Smooth muscle cell (in vitro differentiated cells): ENCODE results near the gene PPP2R3B. TPM values are rescaled to one million over a fixed set of nuclear protein-coding genes. Genes with fewer than 3 reads are reported as not detected.
A peak's percentile ranks its signal among the peaks of the same experiment; 100 is the strongest.

ENCODE experiments used
- DNase-seq: peaks from one replicate; lab custom pipeline; 2025; ENCODE audit not compliant: unreplicated experiment; lab: John Stamatoyannopoulos, UW
- H2AFZ ChIP-seq: fragments of 200-600 bp; sonication (generic); 2 replicates; pipeline ENCODE4 v1.6.0; 2016; ENCODE audit warnings: antibody characterized with exemption, low read depth, mild to moderate bottlenecking
- H3F3A ChIP-seq: fragments of 200-600 bp; sonication (generic); 2 replicates; pipeline ENCODE4 v1.6.0; 2017; ENCODE audit warnings: antibody characterized with exemption, low read depth
- H3K27ac ChIP-seq: fragments of 200-600 bp; sonication (generic); 2 replicates; pipeline ENCODE4 v1.5.1; 2016; ENCODE audit warnings: low read depth, mild to moderate bottlenecking
- H3K27me3 ChIP-seq: fragments of 200-600 bp; sonication (generic); 2 replicates; pipeline ENCODE4 v1.6.1; 2016; ENCODE audit warnings: low read depth, mild to moderate bottlenecking
- H3K36me3 ChIP-seq: fragments of 200-600 bp; sonication (generic); 2 replicates; pipeline ENCODE4 v1.5.1; 2016; ENCODE audit warnings: low read depth
- H3K4me1 ChIP-seq: fragments of 200-600 bp; sonication (generic); 2 replicates; pipeline ENCODE4 v1.5.1; 2016; ENCODE audit warnings: low read depth
- H3K4me2 ChIP-seq: fragments of 200-600 bp; sonication (generic); 2 replicates; pipeline ENCODE4 v1.6.0; 2016; ENCODE audit warnings: mild to moderate bottlenecking
- H3K4me3 ChIP-seq: fragments of 200-600 bp; sonication (generic); 2 replicates; pipeline ENCODE4 v1.5.1; 2016; ENCODE audit warnings: mild to moderate bottlenecking
- H3K79me2 ChIP-seq: fragments of 200-600 bp; sonication (generic); 2 replicates; pipeline ENCODE4 v1.6.0; 2016; ENCODE audit warnings: low read depth, mild to moderate bottlenecking
- H3K9ac ChIP-seq: fragments of 200-600 bp; sonication (generic); 2 replicates; pipeline ENCODE4 v1.6.0; 2016; ENCODE audit warnings: low read depth
- H3K9me3 ChIP-seq: fragments of 200-600 bp; sonication (generic); replicated peaks from 2 replicates; pipeline ENCODE4 v1.5.1; 2016; ENCODE audit warnings: low read depth
- H4K20me1 ChIP-seq: fragments of 200-600 bp; sonication (generic); 2 replicates; pipeline ENCODE4 v1.6.0; 2016; ENCODE audit warnings: low read depth
- WGBS: methylation state at CpG from one replicate; pipeline ENCODE4 v1.1.7; 2016; ENCODE audit warnings: low lambda C conversion rate; 5-methylcytosine and 5-hydroxymethylcytosine counted together
- polyA plus RNA-seq: library from polyadenylated mRNA; unstranded; fragments of >200 nt; fragmentation: Nextera tagmentation; extraction: Ambion mirVana; gene quantifications from 2 replicates; pipeline ENCODE4 v1.2.1, GENCODE V29; 2016
- total RNA-seq: library from RNA; depleted of rRNA; stranded (reverse); fragments of >200 nt; gene quantifications from 2 replicates; pipeline ENCODE4 v1.2.3, GENCODE V29; 2014
- TF ChIP-seq, protein P1 (sequence below): fragments of 200-600 bp; sonication (generic); IDR thresholded peaks from 2 replicates; pipeline ENCODE4 v1.5.1; 2017; ENCODE audit warnings: borderline replicate concordance, mild to moderate bottlenecking, antibody characterized with exemption; ENCODE audit not compliant: insufficient read depth, poor library complexity, severe bottlenecking

The PPP2R3B gene
- total RNA-seq (15.2 TPM in 2 replicates), polyA plus RNA-seq (25.1 and 39.5 TPM in 2 replicates)

DNA sequence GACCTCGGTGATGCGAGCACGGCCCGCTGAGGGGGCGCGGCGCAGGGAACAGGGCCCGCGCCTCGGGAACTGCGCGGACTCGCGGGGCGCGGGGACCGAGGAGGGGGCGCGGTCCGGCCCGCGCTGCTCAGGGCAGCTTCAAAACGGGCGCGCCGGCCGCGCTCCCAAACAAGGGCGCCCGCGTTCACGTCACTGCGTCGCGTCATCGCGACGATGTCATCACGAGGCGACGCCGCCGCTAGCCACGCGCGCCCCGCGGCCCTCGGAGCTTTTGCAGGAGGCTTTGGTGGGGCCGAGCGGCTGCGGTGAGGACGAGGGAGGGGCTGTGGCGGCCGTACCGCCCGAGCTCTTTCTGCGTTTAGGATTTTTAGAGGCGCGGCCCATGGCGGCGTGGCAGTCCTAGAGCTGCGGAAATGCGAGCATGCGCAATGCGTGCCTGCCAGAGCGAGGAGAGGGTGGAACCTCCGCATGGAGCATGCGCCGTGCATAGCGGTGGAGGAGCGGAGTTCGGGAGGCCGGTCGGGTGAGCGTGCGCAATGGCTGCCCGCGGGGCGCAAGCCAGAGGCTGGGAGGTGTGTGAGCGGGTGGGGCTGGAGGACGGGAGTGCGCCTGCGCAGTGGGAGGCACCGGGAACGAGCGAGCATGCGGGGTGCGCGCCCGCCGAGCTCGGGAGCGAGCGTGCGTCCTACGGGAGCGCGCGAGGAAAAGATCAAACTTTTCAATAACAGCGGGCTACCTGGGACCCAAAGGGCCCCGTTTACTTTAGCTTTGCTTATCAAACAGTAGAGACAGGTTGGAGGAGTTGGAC, at the start of gene PPP2R3B:
PPP2R3B (minus strand) TSS at position 140 of the 808 bp plus-strand sequence. CDS start 216 bp downstream, outside the sequence.
- H3K79me2 ChIP-seq: peaks cover 5% of the 10 kb centered on the region
- H3F3A ChIP-seq: no peaks in the 10 kb centered on the region
- H3K4me3 ChIP-seq: peak within 1 kb of the TSS; percentile 88
- TF ChIP-seq, protein P1, sequence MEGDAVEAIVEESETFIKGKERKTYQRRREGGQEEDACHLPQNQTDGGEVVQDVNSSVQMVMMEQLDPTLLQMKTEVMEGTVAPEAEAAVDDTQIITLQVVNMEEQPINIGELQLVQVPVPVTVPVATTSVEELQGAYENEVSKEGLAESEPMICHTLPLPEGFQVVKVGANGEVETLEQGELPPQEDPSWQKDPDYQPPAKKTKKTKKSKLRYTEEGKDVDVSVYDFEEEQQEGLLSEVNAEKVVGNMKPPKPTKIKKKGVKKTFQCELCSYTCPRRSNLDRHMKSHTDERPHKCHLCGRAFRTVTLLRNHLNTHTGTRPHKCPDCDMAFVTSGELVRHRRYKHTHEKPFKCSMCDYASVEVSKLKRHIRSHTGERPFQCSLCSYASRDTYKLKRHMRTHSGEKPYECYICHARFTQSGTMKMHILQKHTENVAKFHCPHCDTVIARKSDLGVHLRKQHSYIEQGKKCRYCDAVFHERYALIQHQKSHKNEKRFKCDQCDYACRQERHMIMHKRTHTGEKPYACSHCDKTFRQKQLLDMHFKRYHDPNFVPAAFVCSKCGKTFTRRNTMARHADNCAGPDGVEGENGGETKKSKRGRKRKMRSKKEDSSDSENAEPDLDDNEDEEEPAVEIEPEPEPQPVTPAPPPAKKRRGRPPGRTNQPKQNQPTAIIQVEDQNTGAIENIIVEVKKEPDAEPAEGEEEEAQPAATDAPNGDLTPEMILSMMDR: no peak
- H3K9me3 ChIP-seq: no peaks in the 10 kb centered on the region
- H3K27me3 ChIP-seq: no peaks in the 10 kb centered on the region
- under 1% methylated on average over 73 of the region's 102 CpGs for WGBS
- peak within 1 kb of the TSS; percentile 92 for H3K4me2 ChIP-seq
- no peaks in the 10 kb centered on the region for H3K36me3 ChIP-seq
- H3K9ac ChIP-seq: peak within 1 kb of the TSS; percentile 99
- DNase-seq: no peak
- H3K27ac ChIP-seq: peak within 1 kb of the TSS; percentile 100
- peak within 1 kb of the TSS; percentile 97 for H2AFZ ChIP-seq
- no peaks in the 10 kb centered on the region for H4K20me1 ChIP-seq
- peaks cover 6% of the 10 kb centered on the region for H3K4me1 ChIP-seq

DNA sequence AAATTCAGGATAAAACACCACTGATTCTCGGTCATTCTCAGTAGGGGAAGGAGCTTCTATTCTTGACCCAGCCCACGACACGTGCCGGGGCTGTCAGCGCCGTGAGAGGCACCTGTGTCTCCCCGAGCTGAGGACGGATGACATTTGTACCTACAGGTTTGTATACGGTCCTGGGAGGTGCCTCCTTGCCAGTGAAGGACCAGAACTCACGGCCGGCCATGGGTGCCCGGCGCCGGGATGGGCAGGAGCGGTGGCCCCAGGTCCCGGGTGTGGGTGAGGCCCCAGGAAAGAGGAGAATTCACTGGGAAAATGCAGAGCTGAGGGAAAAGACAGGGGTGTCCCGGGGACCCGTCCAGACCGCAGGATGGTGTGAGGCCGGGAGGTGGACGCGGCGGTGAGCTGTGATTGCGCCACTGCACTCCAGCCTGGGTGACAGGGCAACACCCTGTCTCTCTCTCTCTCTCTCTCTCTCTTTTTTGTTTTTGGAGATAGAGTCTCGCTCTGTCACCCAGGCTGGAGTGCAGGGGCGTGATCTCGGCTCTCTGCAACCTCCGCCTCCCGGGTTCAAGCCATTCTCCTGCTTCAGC, 48.9 kb upstream of the PPP2R3B start:
- Histone ChIP-seq H3K27me3 (no peaks in the 10 kb centered on the region), H3K27ac (no peak overlapping the region), H3F3A (no peaks in the 10 kb centered on the region), H3K4me3 (no peak overlapping the region), H2AFZ (no peak overlapping the region), H3K9ac (no peak overlapping the region), H3K4me2 (no peak overlapping the region), H3K79me2 (no peaks in the 10 kb centered on the region), H3K9me3 (no peaks in the 10 kb centered on the region), H3K4me1 (no peaks in the 10 kb centered on the region), H3K36me3 (no peaks in the 10 kb centered on the region), H4K20me1 (no peaks in the 10 kb centered on the region)
- WGBS: 77% methylated on average over 29 of the region's 29 CpGs
- TF ChIP-seq, protein P1: no peak
- no peak for DNase-seq

DNA sequence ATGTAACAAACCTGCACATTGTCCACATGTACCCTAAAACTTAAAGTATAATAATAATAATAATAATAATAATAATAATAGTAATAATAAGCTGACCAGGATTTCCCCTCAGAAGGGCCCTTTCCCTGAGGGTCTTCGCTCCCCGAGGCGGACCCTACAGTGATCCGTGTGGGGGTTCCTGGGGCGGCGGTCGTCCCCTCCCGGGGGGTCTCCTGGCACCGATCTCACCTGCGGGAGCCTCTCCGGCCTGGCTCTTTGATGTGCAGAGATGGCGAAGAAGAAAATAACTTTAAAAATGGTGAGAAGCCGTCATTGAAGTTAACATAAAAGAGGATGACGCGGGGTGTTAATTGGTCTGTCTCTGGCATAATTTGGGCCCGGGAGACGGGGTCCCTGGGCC, 48.2 kb upstream of the PPP2R3B start:
- 72% methylated on average over 17 of the region's 17 CpGs for WGBS
- Histone ChIP-seq H3K27me3 (no peaks in the 10 kb centered on the region), H3K4me2 (no peak overlapping the region), H3K9me3 (no peaks in the 10 kb centered on the region), H3F3A (no peaks in the 10 kb centered on the region), H3K79me2 (no peaks in the 10 kb centered on the region), H3K4me3 (no peak overlapping the region), H2AFZ (no peak overlapping the region), H3K27ac (no peak overlapping the region), H3K36me3 (no peaks in the 10 kb centered on the region), H3K9ac (no peak overlapping the region), H3K4me1 (no peaks in the 10 kb centered on the region), H4K20me1 (no peaks in the 10 kb centered on the region)
- DNase-seq: no peak
- TF ChIP-seq, protein P1: no peak
